ENCODE results near the gene FAS. TPM values are rescaled to one million over a fixed set of nuclear protein-coding genes. Genes with fewer than 3 reads are reported as not detected.

The FAS gene
- total and polyA plus RNA-seq, 11 donors, result 1.6 to 15.6 (median 3.9) TPM

DNA sequence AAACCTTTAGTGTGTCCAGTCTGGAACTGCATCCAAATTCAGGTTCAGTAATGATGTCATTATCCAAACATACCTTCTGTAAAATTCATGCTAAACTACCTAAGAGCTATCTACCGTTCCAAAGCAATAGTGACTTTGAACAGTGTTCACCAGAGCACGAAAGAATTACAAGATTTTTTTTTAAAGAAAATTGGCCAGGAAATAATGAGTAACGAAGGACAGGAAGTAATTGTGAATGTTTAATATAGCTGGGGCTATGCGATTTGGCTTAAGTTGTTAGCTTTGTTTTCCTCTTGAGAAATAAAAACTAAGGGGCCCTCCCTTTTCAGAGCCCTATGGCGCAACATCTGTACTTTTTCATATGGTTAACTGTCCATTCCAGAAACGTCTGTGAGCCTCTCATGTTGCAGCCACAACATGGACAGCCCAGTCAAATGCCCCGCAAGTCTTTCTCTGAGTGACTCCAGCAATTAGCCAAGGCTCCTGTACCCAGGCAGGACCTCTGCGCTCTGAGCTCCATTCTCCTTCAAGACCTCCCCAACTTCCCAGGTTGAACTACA, 694 bp upstream of the FAS start:
- Histone ChIP-seq H3K4me1 (peaks cover 0 to 72% (median 9%) of the 10 kb centered on the region in 12 donors), H3K4me3 (peak overlapping the region; percentile 54 to 96 (median 84)), H3K9me3 (no peaks in the 10 kb centered on the region), H3K27ac (peak overlapping the region; percentile 87 to 99 (median 96)), H3K36me3 (no peaks in the 10 kb centered on the region), H3K27me3 (no peaks in the 10 kb centered on the region)
- TF ChIP-seq, protein P1, sequence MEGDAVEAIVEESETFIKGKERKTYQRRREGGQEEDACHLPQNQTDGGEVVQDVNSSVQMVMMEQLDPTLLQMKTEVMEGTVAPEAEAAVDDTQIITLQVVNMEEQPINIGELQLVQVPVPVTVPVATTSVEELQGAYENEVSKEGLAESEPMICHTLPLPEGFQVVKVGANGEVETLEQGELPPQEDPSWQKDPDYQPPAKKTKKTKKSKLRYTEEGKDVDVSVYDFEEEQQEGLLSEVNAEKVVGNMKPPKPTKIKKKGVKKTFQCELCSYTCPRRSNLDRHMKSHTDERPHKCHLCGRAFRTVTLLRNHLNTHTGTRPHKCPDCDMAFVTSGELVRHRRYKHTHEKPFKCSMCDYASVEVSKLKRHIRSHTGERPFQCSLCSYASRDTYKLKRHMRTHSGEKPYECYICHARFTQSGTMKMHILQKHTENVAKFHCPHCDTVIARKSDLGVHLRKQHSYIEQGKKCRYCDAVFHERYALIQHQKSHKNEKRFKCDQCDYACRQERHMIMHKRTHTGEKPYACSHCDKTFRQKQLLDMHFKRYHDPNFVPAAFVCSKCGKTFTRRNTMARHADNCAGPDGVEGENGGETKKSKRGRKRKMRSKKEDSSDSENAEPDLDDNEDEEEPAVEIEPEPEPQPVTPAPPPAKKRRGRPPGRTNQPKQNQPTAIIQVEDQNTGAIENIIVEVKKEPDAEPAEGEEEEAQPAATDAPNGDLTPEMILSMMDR (IDR thresholded peaks at IDR 0.05), result no peak
- TF ChIP-seq POLR2A (IDR thresholded peaks at IDR 0.05), result peak in 1 of 2 donors; percentile 31
- peak in 1 of 5 donors; percentile 45 for DNase-seq
- WGBS, 4 donors, result 31 to 43% (median 39%) methylated on average over 8 of the region's 8 CpGs
- peak; percentile 38 to 65 (median 52) for ATAC-seq
- intact Hi-C loops (cut with DNase I), result loop anchor here in 6 of 10 donors (2.0 to 5.0 kb wide), 4 partner anchors 55 to 158 kb away; no protein-coding TSS in a partner anchor

DNA sequence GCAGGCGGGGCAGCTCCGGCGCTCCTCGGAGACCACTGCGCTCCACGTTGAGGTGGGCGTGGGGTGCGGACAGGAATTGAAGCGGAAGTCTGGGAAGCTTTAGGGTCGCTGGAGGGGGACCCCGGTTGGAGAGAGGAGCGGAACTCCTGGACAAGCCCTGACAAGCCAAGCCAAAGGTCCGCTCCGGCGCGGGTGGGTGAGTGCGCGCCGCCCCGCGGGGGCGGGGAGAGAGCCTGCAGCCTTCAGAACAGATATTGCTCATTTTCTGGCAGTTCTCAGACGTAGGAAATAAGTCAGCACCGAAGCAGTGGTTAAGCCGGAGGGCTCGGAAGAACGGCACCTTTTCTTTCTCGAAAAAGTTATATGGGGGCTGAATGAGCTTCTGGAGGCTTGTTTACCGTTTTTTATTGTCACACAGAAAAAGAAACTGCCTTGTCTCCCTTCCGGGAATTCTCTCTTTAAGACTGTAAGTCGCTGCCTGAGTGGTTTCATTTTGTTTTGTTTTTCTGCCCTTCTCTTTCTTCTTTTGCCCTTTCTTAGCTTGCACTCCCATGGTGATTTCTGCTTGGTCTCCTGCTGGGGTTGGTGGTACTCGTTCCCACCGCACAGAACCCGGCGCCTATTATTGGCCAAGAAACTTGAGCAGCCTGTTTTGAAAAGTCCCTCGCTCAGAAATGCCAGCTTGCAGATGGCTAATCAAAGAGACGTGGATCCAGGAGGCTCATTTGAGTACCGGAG, 732 bp downstream of the FAS start:
- peak; percentile 79 to 86 (median 81) for DNase-seq
- Histone ChIP-seq H3K4me1 (peaks cover 0 to 82% (median 14%) of the 10 kb centered on the region in 12 donors), H3K9me3 (no peaks in the 10 kb centered on the region), H3K36me3 (no peaks in the 10 kb centered on the region), H3K4me3 (peak overlapping the region; percentile 54 to 96 (median 84)), H3K27me3 (no peaks in the 10 kb centered on the region), H3K27ac (peak overlapping the region; percentile 87 to 99 (median 96))
- intact Hi-C loops (cut with DNase I), result no loop called here
- 0 to 1% (median 0%) methylated on average over 29 to 38 of the region's 38 CpGs for WGBS, 4 donors
- ATAC-seq, result peak; percentile 74 to 88 (median 82)
- TF ChIP-seq, protein P1 (IDR thresholded peaks at IDR 0.05), result peak in 5 of 12 donors; percentile 8 to 30 (median 15)
- TF ChIP-seq POLR2A (IDR thresholded peaks at IDR 0.05), result peak in 1 of 2 donors; percentile 55

DNA sequence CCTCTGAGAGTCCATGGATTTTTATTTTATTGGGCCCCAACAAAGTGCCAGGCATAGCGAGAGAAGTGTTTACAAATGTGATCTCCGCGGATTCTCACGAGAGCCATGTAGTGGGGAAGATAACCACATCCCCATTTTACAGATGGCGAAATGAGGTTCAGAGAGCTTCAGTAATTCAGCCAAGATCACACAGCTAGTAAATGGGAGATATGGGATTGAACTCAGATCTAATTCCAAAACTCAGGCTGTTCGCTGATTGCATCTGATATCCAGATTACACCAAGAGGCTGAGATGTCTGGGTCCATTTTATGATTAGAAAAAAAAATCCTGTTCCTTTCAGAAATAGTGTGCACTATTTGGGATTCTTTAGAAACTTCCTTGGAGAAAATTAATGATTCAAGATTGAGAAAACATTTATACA, 1.3 kb downstream of the FAS start:
- intact Hi-C loops (cut with DNase I), result no loop called here
- 14 to 26% (median 18%) methylated on average over 6 of the region's 6 CpGs for WGBS, 4 donors
- Histone ChIP-seq H3K9me3 (no peaks in the 10 kb centered on the region), H3K36me3 (no peaks in the 10 kb centered on the region), H3K27me3 (no peaks in the 10 kb centered on the region), H3K27ac (peak overlapping the region; percentile 87 to 99 (median 96)), H3K4me1 (peaks cover 0 to 84% (median 15%) of the 10 kb centered on the region in 12 donors), H3K4me3 (peak overlapping the region; percentile 54 to 96 (median 84))
- DNase-seq (no peak), ATAC-seq (no peak)
- TF ChIP-seq POLR2A (IDR thresholded peaks at IDR 0.05), result no peak
- TF ChIP-seq, protein P1 (IDR thresholded peaks at IDR 0.05), result no peak

DNA sequence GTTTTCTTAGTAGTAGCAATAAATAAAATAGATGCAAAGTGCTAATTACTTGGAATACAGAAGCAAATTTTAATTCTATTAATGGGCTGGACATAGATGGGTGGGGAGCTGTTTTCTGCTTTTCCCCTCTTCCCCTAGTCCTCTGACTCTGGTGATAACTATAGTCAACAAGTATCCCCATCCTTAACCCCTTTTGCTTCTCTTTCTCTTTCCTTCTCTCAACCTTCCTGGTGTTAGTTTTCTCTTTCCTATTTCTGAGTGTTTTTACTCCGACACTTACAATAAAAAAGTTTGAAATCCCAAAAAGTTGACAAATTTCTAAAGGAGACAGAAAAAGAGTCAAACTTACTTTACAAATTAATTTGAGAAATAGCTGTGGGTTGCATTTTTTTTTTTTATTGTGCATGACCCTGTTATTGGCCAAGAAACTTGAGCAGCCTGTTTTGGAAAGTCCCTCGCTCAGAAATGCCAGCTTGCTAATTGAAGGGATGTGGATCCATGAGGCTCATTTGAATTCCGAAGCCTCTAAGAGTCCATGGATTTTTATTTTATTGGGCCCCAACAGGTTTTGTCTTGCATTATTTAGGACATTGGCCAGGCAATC, 2.4 kb downstream of the FAS start:
- ATAC-seq, result no peak
- no peak for DNase-seq
- peak overlapping the region in 11 of 12 donors; percentile 10 to 96 (median 84) for H3K4me3 ChIP-seq
- H3K4me1 ChIP-seq, result peaks cover 0 to 84% (median 16%) of the 10 kb centered on the region in 12 donors
- TF ChIP-seq POLR2A (IDR thresholded peaks at IDR 0.05), result no peak
- TF ChIP-seq, protein P1 (IDR thresholded peaks at IDR 0.05), result no peak
- WGBS, 4 donors, result 44 to 60% (median 56%) methylated on average over 3 of the region's 3 CpGs
- H3K27ac ChIP-seq, result peak overlapping the region in 9 of 12 donors; percentile 6 to 99 (median 96)
- H3K9me3 ChIP-seq, result no peaks in the 10 kb centered on the region
- intact Hi-C loops (cut with DNase I), result no loop called here
- H3K27me3 ChIP-seq, result no peaks in the 10 kb centered on the region
- H3K36me3 ChIP-seq, result no peaks in the 10 kb centered on the region

All from heart left ventricle (tissue), 16 donors.